Cardiac muscle cell (in vitro differentiated cells and primary cell): Measurements from ENCODE around the gene INTS4. TPM values are rescaled to one million over a fixed set of nuclear protein-coding genes. Genes with fewer than 3 reads are reported as not detected.

ENCODE experiments used
- DNase-seq, 2 donors: peaks; one replicate each; pipeline versions ENCODE4 v3.0.0 to v3.0.0-alpha.2; 2010 to 2017; ENCODE audit warnings: low read depth in 1 of 2, low spot score in 1 of 2
- H3K27ac ChIP-seq: fragments of 200-600 bp; sonication (generic); 2 replicates; pipeline ENCODE4 v1.5.1; 2016
- H3K27me3 ChIP-seq: fragments of 200-600 bp; sonication (generic); 2 replicates; pipeline ENCODE4 v1.6.0; 2016; ENCODE audit warnings: control low read depth
- H3K36me3 ChIP-seq: fragments of 200-600 bp; sonication (generic); 2 replicates; pipeline ENCODE4 v1.5.1; 2016; ENCODE audit warnings: control low read depth
- H3K4me1 ChIP-seq: fragments of 200-600 bp; sonication (generic); 2 replicates; pipeline ENCODE4 v1.8.1; 2017; ENCODE audit warnings: low read depth, mild to moderate bottlenecking, mixed run types
- H3K4me3 ChIP-seq: fragments of 200-600 bp; sonication (generic); 2 replicates; pipeline ENCODE4 v1.5.1; 2016; ENCODE audit warnings: mild to moderate bottlenecking
- H3K9me3 ChIP-seq: fragments of 200-600 bp; sonication (generic); 2 replicates; pipeline ENCODE4 v1.5.1; 2017; ENCODE audit warnings: low read depth, mild to moderate bottlenecking, control low read depth
- polyA plus RNA-seq: library from polyadenylated mRNA; unstranded; fragments of >200 nt; fragmentation: Nextera tagmentation; extraction: Ambion mirVana; gene quantifications from 2 replicates; pipeline ENCODE4 v1.2.1, GENCODE V29; 2016
- total RNA-seq: library from RNA; depleted of rRNA; stranded (reverse); fragments of >200 nt; gene quantifications from 2 replicates; pipeline ENCODE4 v1.2.3, GENCODE V29; 2016
- TF ChIP-seq, protein P1 (sequence below): IDR thresholded peaks from 2 replicates; pipeline ENCODE4 v1.5.1; 2012; ENCODE audit warnings: low read depth, mild to moderate bottlenecking, low read length

INTS4 gene
- total and polyA plus RNA-seq, 2 experiments from 2014 or later, result 29.4 to 30.5 TPM

DNA sequence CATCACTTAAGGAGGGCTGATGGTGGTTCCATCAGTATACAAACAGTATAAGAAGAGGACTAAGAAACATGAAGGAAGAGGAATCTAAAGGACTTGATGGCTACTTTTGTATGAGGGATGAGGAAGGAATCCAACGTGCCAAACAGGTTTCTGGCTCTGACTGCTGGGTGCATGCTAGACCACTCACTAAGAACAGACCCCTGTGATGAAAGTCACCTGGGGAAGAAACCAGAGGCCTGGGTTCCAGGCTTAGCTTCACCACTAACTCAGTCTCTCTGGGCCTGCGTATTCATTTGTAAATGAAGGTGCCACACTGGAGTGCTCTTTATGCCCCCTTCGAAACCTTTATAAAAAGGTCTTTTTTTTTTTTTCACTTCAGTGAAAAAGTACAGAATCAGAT, 118.4 kb downstream of the INTS4 start:
- DNase-seq, result no peak
- H3K4me1 ChIP-seq, result no peaks in the 10 kb centered on the region
- H3K27me3 ChIP-seq, result no peaks in the 10 kb centered on the region
- H3K9me3 ChIP-seq, result no peaks in the 10 kb centered on the region
- TF ChIP-seq, protein P1, sequence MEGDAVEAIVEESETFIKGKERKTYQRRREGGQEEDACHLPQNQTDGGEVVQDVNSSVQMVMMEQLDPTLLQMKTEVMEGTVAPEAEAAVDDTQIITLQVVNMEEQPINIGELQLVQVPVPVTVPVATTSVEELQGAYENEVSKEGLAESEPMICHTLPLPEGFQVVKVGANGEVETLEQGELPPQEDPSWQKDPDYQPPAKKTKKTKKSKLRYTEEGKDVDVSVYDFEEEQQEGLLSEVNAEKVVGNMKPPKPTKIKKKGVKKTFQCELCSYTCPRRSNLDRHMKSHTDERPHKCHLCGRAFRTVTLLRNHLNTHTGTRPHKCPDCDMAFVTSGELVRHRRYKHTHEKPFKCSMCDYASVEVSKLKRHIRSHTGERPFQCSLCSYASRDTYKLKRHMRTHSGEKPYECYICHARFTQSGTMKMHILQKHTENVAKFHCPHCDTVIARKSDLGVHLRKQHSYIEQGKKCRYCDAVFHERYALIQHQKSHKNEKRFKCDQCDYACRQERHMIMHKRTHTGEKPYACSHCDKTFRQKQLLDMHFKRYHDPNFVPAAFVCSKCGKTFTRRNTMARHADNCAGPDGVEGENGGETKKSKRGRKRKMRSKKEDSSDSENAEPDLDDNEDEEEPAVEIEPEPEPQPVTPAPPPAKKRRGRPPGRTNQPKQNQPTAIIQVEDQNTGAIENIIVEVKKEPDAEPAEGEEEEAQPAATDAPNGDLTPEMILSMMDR, result no peak
- H3K36me3 ChIP-seq, result peaks cover 15% of the 10 kb centered on the region
- no peak overlapping the region for H3K4me3 ChIP-seq
- H3K27ac ChIP-seq, result no peak overlapping the region

DNA sequence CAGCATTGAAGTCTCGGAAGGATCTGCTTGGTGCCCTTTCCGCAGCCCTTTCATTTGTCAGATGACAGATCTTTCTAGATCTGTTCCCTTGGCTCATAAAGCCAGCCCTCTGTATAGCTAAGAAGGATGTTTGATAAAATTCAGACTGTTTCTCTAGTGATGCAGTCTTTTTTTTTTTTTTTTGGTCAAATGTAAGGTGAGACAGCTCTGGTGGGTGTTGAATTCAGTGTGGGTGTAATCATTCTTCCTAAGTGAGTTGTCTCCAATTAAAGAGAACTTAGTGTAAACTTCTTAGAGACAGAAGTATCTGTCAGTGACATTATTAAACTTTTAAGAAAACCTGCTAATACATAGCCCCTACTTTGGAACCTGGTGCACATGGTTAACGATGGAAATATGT, 120.3 kb downstream of the INTS4 start:
- TF ChIP-seq, protein P1, result no peak
- no peaks in the 10 kb centered on the region for H3K4me1 ChIP-seq
- no peaks in the 10 kb centered on the region for H3K27me3 ChIP-seq
- H3K4me3 ChIP-seq, result no peak overlapping the region
- peaks cover 18% of the 10 kb centered on the region for H3K36me3 ChIP-seq
- DNase-seq, result no peak
- no peaks in the 10 kb centered on the region for H3K9me3 ChIP-seq
- H3K27ac ChIP-seq, result no peak overlapping the region

DNA sequence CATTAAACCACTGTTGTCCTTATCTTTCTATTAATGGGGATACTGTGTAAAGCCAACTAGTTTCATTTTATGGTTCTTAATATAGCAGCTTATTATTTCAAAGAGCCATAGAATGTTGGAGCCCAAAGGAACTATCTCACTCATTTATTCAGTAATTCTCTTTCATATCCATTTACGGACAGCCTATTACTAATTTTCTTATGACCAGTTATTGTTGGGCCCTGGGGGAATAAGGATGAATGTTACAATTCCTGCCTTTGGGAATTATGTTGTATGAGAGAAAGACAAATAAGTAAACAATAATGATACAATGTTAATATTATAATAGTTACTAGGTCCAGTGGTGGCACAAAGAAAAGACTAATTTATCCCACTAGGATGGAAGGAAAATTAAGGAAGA, 121.1 kb downstream of the INTS4 start:
- Histone ChIP-seq H3K4me3 (no peak overlapping the region), H3K27me3 (no peaks in the 10 kb centered on the region), H3K4me1 (no peaks in the 10 kb centered on the region), H3K27ac (no peak overlapping the region), H3K36me3 (peaks cover 18% of the 10 kb centered on the region), H3K9me3 (no peaks in the 10 kb centered on the region)
- TF ChIP-seq, protein P1, result no peak
- no peak for DNase-seq

DNA sequence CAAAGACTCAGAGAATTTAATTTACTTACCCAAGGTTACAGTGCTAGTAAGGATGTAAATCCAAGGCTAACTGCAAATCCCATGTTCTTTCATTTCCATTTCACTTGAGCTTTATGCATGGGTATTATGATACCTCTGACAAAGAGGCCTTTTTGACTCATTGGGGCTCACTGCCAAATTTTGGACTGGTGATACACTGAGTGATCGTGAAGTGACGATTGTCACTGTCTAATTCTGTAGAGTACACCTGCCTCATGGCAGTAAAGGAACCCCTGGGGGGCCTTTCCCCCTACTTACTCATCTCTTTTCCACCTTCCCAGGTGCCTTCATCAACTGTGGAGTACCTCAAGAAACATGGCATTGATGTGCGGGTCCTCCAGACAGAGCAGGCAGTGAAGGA, 122.6 kb downstream of the INTS4 start:
- no peak overlapping the region for H3K27ac ChIP-seq
- DNase-seq, result no peak
- TF ChIP-seq, protein P1, result no peak
- H3K9me3 ChIP-seq, result no peaks in the 10 kb centered on the region
- peaks cover 12% of the 10 kb centered on the region for H3K36me3 ChIP-seq
- no peaks in the 10 kb centered on the region for H3K4me1 ChIP-seq
- H3K27me3 ChIP-seq, result no peaks in the 10 kb centered on the region
- no peak overlapping the region for H3K4me3 ChIP-seq

DNA sequence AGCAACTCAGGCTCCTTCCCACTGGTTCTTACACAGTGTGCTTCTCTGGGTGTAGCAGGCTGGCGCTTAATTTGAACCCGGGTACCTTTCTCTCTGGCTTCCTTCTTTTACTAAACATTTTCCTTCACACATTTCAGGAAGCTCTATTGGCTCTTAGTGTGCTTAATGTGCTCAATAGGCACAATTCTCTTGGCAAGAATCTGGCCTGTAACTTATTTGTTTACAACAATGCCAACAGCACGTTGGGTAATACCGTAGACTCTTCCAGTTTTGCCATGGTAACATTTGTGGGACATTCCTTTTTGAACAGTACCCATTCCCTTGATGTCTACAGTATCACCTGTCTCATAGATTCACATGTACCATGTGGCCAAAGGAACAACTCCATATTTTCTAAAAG, 125.7 kb downstream of the INTS4 start:
- no peak for DNase-seq
- Histone ChIP-seq H3K27me3 (no peaks in the 10 kb centered on the region), H3K9me3 (no peaks in the 10 kb centered on the region), H3K27ac (no peak overlapping the region), H3K4me3 (no peak overlapping the region), H3K36me3 (peaks cover 6% of the 10 kb centered on the region), H3K4me1 (no peaks in the 10 kb centered on the region)
- TF ChIP-seq, protein P1, result no peak

DNA sequence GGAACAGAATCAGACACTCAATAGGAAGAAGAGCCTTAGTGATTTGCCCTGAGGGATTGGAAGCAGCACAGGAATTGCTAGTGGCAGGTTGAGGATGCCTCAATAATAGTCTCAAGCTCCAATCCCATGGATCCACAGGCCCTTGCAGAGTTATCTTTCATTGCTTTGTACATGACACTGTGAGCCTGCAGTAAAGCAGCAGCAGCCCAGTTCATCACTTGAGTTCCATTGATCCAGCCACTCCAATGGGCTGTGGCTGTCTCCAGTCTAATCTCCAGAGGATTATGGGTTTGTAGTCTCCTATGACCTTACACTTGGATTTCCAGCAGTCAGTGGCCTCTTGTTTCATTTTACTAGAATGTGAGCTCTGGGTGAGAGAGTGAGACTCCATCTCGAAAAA, 128.1 kb downstream of the INTS4 start:
- Histone ChIP-seq H3K9me3 (no peaks in the 10 kb centered on the region), H3K27ac (peak overlapping the region; percentile 60), H3K36me3 (peaks cover 3% of the 10 kb centered on the region), H3K4me3 (no peak overlapping the region), H3K4me1 (no peaks in the 10 kb centered on the region), H3K27me3 (no peaks in the 10 kb centered on the region)
- TF ChIP-seq, protein P1, result no peak
- DNase-seq, result no peak
